ENCODE measurements around the gene ZNF620. TPM values are rescaled to one million over a fixed set of nuclear protein-coding genes. Genes with fewer than 3 reads are reported as not detected.
"Not testable (repeated sequence)": the region's sequence is repeated elsewhere in the genome, so short reads cannot be mapped to it uniquely, and the experiment has no call there.

Gene ZNF620
- total and polyA plus RNA-seq, 2 donors, result 2.6 to 3.5 TPM

DNA sequence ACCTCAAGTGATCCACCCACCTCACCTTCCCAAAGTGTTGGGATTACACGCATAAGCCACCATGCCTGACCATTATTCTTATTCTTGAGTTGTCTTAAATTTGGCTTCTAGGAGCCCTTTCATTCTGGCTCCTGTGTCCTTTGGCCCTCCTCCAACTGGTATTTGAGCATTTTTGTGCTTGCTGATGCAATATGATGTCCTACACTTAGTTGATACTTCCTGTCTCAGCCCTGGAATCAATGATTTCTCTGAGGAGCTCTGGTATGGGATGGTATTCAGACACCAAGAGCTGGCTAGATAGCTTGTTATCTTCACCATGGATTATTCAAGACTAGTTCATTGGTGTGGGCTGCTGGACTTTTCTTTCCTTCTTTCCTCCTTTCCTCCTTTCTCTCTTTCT lies 44.3 kb downstream of the ZNF620 start:
- Histone ChIP-seq H3K9me3 (ENCODE audit: control insufficient read depth in 2 of 2, insufficient read depth in 1 of 2, low read length in 1 of 2) (no peaks in the 10 kb centered on the region), H3K4me1 (ENCODE audit: control insufficient read depth in 2 of 2, insufficient read depth in 2 of 2, low read length in 2 of 2) (no peaks in the 10 kb centered on the region), H3K4me3 (ENCODE audit: low read length in 2 of 2) (no peak overlapping the region), H3K27ac (ENCODE audit: low read depth in 1 of 2, low read length in 1 of 2) (no peak overlapping the region), H3K36me3 (ENCODE audit: control insufficient read depth in 2 of 2, insufficient read depth in 2 of 2, low read length in 1 of 2) (no peaks in the 10 kb centered on the region), H3K27me3 (ENCODE audit: control insufficient read depth in 2 of 2, insufficient read depth in 1 of 2, low read length in 1 of 2) (no peaks in the 10 kb centered on the region)
- no peak for DNase-seq (ENCODE audit: low read depth in 6 of 9, low spot score in 9 of 9)
- WGBS, result 95% methylated on average over 1 of the region's 1 CpG

DNA sequence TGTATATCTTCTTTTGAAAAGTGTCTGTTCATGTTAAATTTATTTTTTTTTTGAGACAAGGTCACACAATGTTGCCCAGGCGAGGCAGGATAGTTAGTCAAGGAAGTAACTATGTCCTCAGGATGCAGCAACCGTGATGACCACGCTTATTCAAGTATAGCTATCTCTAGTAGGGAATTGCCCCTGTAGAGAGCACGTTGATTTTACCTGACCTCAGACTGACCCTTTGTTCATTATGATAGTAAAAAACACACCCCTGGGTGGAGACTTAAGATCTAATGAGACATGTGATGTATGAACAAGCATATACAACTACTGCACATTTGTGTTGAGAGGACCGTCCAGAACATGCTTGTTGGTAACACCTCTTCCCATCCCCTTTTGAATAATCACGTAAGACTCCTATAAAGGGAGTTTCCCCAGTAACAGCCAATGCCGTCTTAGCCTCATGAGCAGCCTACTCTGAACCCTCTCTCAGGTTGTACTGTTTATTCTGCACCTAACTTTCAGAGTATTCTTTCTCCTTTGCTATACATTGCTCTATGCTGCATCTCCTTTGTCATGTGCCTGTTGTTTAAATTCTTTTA lies 51.8 kb downstream of the ZNF620 start:
- Histone ChIP-seq H3K27me3 (ENCODE audit: control insufficient read depth in 2 of 2, insufficient read depth in 1 of 2, low read length in 1 of 2) (no peaks in the 10 kb centered on the region), H3K9me3 (ENCODE audit: control insufficient read depth in 2 of 2, insufficient read depth in 1 of 2, low read length in 1 of 2) (no peaks in the 10 kb centered on the region), H3K27ac (ENCODE audit: low read depth in 1 of 2, low read length in 1 of 2) (no peak overlapping the region), H3K4me1 (ENCODE audit: control insufficient read depth in 2 of 2, insufficient read depth in 2 of 2, low read length in 2 of 2) (no peaks in the 10 kb centered on the region), H3K36me3 (ENCODE audit: control insufficient read depth in 2 of 2, insufficient read depth in 2 of 2, low read length in 1 of 2) (no peaks in the 10 kb centered on the region), H3K4me3 (ENCODE audit: low read length in 2 of 2) (no peak overlapping the region)
- WGBS, result 89% methylated on average over 7 of the region's 7 CpGs
- DNase-seq (ENCODE audit: low read depth in 6 of 9, low spot score in 9 of 9), result no peak

DNA sequence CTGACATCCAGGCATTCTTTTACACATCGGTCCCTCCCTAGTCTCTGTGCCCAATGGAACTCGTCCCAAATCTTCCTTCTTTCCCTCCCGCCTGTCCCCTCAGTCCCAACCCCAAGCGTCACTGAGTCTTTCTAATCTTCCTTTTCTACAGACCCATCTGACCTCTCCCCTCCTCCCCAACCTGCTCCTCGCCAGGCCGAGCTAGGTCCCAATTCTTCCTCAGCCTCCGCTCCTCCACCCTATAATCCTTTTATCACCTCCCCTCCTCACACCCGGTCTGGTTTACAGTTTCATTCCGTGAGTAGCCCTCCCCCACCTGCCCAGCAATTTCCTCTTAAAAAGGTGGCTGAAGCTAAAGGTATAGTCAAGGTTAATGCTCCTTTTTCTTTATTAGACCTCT lies 56.6 kb downstream of the ZNF620 start:
- H3K4me1 ChIP-seq (ENCODE audit: control insufficient read depth in 2 of 2, insufficient read depth in 2 of 2, low read length in 2 of 2); H3K27me3 ChIP-seq (ENCODE audit: control insufficient read depth in 2 of 2, insufficient read depth in 1 of 2, low read length in 1 of 2); H3K4me3 ChIP-seq (ENCODE audit: low read length in 2 of 2); H3K9me3 ChIP-seq (ENCODE audit: control insufficient read depth in 2 of 2, insufficient read depth in 1 of 2, low read length in 1 of 2); DNase-seq (ENCODE audit: low read depth in 6 of 9, low spot score in 9 of 9); H3K27ac ChIP-seq (ENCODE audit: low read depth in 1 of 2, low read length in 1 of 2); H3K36me3 ChIP-seq (ENCODE audit: control insufficient read depth in 2 of 2, insufficient read depth in 2 of 2, low read length in 1 of 2): not testable (repeated sequence)
- 92% methylated on average over 9 of the region's 9 CpGs for WGBS

DNA sequence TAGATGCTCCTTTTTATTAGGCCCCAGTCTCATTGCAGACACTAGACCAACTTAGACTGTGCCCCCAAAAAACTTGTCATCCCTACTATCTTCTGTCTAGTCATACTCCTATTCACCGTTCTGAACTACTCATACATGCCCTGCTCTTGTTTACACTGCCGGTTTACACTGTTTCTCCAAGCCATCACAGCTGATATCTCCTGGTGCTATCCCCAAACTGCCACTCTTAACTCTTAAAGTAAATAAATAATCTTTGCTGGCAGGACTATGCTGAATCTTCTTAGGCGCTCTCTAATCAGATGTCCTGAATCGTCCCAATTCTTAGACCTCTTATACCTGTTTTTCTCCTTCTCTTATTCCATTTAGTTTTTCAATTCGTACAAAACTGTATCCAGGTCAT lies 59.8 kb downstream of the ZNF620 start:
- H3K9me3 ChIP-seq (ENCODE audit: control insufficient read depth in 2 of 2, insufficient read depth in 1 of 2, low read length in 1 of 2); H3K27ac ChIP-seq (ENCODE audit: low read depth in 1 of 2, low read length in 1 of 2); H3K36me3 ChIP-seq (ENCODE audit: control insufficient read depth in 2 of 2, insufficient read depth in 2 of 2, low read length in 1 of 2); DNase-seq (ENCODE audit: low read depth in 6 of 9, low spot score in 9 of 9); H3K27me3 ChIP-seq (ENCODE audit: control insufficient read depth in 2 of 2, insufficient read depth in 1 of 2, low read length in 1 of 2); H3K4me1 ChIP-seq (ENCODE audit: control insufficient read depth in 2 of 2, insufficient read depth in 2 of 2, low read length in 2 of 2); H3K4me3 ChIP-seq (ENCODE audit: low read length in 2 of 2): not testable (repeated sequence)
- WGBS, result 94% methylated on average over 5 of the region's 5 CpGs

DNA sequence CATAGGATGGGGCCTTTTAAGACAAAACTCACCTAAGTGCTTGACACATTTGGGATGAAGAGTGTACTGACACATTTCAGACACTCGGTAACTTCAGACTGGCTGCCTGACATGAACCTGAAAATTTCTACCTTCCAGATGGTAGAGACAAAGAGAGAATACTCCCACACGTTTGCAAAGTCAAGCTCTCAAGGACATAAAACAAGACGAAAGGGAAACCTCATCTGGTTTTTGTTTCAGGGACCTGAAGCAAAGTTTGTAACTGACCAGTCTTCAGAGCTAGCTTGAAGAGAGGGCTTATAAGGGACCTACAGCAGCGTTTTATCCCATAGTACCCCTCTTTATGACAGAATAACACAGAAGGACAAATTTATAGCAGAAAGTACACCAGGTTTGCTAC lies 60.9 kb downstream of the ZNF620 start:
- H3K27me3 ChIP-seq (ENCODE audit: control insufficient read depth in 2 of 2, insufficient read depth in 1 of 2, low read length in 1 of 2), result no peaks in the 10 kb centered on the region
- no peak overlapping the region for H3K4me3 ChIP-seq (ENCODE audit: low read length in 2 of 2)
- DNase-seq (ENCODE audit: low read depth in 6 of 9, low spot score in 9 of 9), result no peak
- H3K9me3 ChIP-seq (ENCODE audit: control insufficient read depth in 2 of 2, insufficient read depth in 1 of 2, low read length in 1 of 2), result no peaks in the 10 kb centered on the region
- no peak overlapping the region for H3K27ac ChIP-seq (ENCODE audit: low read depth in 1 of 2, low read length in 1 of 2)
- 92% methylated on average over 4 of the region's 4 CpGs for WGBS
- H3K36me3 ChIP-seq (ENCODE audit: control insufficient read depth in 2 of 2, insufficient read depth in 2 of 2, low read length in 1 of 2), result no peaks in the 10 kb centered on the region
- no peaks in the 10 kb centered on the region for H3K4me1 ChIP-seq (ENCODE audit: control insufficient read depth in 2 of 2, insufficient read depth in 2 of 2, low read length in 2 of 2)

Other genes with a start within 250 kb of the ZNF620 start
- 27.0 TPM for gene EIF1B, start 196.3 kb upstream of the ZNF620 start, total RNA-seq
- gene EIF1B, start 196.3 kb upstream of the ZNF620 start, polyA plus RNA-seq, result 101 TPM
- 1.0 TPM for gene ENTPD3, start 118.9 kb upstream of the ZNF620 start, total RNA-seq
- 1.2 TPM for gene ENTPD3, start 118.9 kb upstream of the ZNF620 start, polyA plus RNA-seq
- 850 TPM for gene RPL14, start 48.7 kb upstream of the ZNF620 start, total RNA-seq
- gene RPL14, start 48.7 kb upstream of the ZNF620 start, polyA plus RNA-seq, result 2,475 TPM
- 2.8 TPM for gene ZNF619, start 28.9 kb upstream of the ZNF620 start, total RNA-seq
- 1.3 TPM for gene ZNF619, start 28.9 kb upstream of the ZNF620 start, polyA plus RNA-seq
- gene ZNF621, start 18.9 kb downstream of the ZNF620 start, total RNA-seq, result 6.4 TPM
- 23.2 TPM for gene ZNF621, start 18.9 kb downstream of the ZNF620 start, polyA plus RNA-seq

Data from thymus (tissue), 11 donors.